Measurements from ENCODE around the gene RHEB. TPM values are rescaled to one million over a fixed set of nuclear protein-coding genes. Genes with fewer than 3 reads are reported as not detected.

RHEB gene
- total RNA-seq, 2 experiments from 2014 or later = 57.6 to 93.2 TPM

GRCh38 chr7:151452680-151453325 is 66.9 kb downstream of the RHEB start:
- no peaks in the 10 kb centered on the region for H3K4me1 ChIP-seq (ENCODE audit: insufficient read depth, low read length, poor library complexity, severe bottlenecking)
- no peak overlapping the region for H3K4me2 ChIP-seq (ENCODE audit: low read length)
- H3K9me3 ChIP-seq (ENCODE audit: low read length) = no peaks in the 10 kb centered on the region
- CTCF ChIA-PET (ENCODE audit: unreplicated experiment) = no interaction called here
- no peak for DNase-seq (ENCODE audit: low spot score)
- H3K4me3 ChIP-seq (ENCODE audit: low read depth, low read length, poor library complexity, severe bottlenecking) = no peak overlapping the region
- H2AFZ ChIP-seq (ENCODE audit: low read length) = no peak overlapping the region
- TF ChIP-seq CTCF (conservative IDR thresholded peaks at IDR 0.05; ENCODE audit: low read length) (no peak), EZH2phosphoT487 (IDR thresholded peaks at IDR 0.05; ENCODE audit: borderline replicate concordance, low read depth, low read length) (no peak)
- intact Hi-C loops (cut with micrococcal nuclease; ENCODE audit: unreplicated experiment) = no loop called here
- H4K20me1 ChIP-seq (ENCODE audit: insufficient read depth, low read length) = no peaks in the 10 kb centered on the region
- H3K27ac ChIP-seq (ENCODE audit: low read depth, low read length, poor library complexity, severe bottlenecking) = no peak overlapping the region
- H3K36me3 ChIP-seq (ENCODE audit: insufficient read depth, low read length) = no peaks in the 10 kb centered on the region
- BruUV-seq (replicated peaks) = no TSS peak
- H3K9me2 ChIP-seq (ENCODE audit: insufficient read depth, low read length) = no peaks in the 10 kb centered on the region
- POLR2A ChIA-PET = interaction anchor here (0.6 kb wide), 1 partner anchor 84 kb away, joined by 3 read pairs; no protein-coding TSS in a partner anchor
- no peaks in the 10 kb centered on the region for H3K79me2 ChIP-seq (ENCODE audit: insufficient read depth, low read depth, low read length)

- no peaks in the 10 kb centered on the region for H4K20me1 ChIP-seq (ENCODE audit: insufficient read depth, low read length)
- no peak for DNase-seq (ENCODE audit: low spot score)
- CTCF ChIA-PET (ENCODE audit: unreplicated experiment) = no interaction called here
- no peak for TF ChIP-seq EZH2phosphoT487 (IDR thresholded peaks at IDR 0.05; ENCODE audit: borderline replicate concordance, low read depth, low read length)
- TF ChIP-seq CTCF (conservative IDR thresholded peaks at IDR 0.05; ENCODE audit: low read length) = no peak
- H3K4me3 ChIP-seq (ENCODE audit: low read depth, low read length, poor library complexity, severe bottlenecking) = no peak overlapping the region
- no peaks in the 10 kb centered on the region for H3K4me1 ChIP-seq (ENCODE audit: insufficient read depth, low read length, poor library complexity, severe bottlenecking)
- BruUV-seq (replicated peaks) = no TSS peak
- H3K9me2 ChIP-seq (ENCODE audit: insufficient read depth, low read length) = no peaks in the 10 kb centered on the region
- no peak overlapping the region for H2AFZ ChIP-seq (ENCODE audit: low read length)
- no peaks in the 10 kb centered on the region for H3K36me3 ChIP-seq (ENCODE audit: insufficient read depth, low read length)
- H3K79me2 ChIP-seq (ENCODE audit: insufficient read depth, low read depth, low read length) = no peaks in the 10 kb centered on the region
- POLR2A ChIA-PET = interaction anchor here (0.6 kb wide), 2 partner anchors 84 to 92 kb away, joined by 3 to 4 read pairs; no protein-coding TSS in a partner anchor
- H3K9me3 ChIP-seq (ENCODE audit: low read length) = no peaks in the 10 kb centered on the region
- H3K4me2 ChIP-seq (ENCODE audit: low read length) = no peak overlapping the region
- no peak overlapping the region for H3K27ac ChIP-seq (ENCODE audit: low read depth, low read length, poor library complexity, severe bottlenecking)
- intact Hi-C loops (cut with micrococcal nuclease; ENCODE audit: unreplicated experiment) = no loop called here
Observed at GRCh38 chr7:151451626-151452571, 67.8 kb downstream of the RHEB start.

All from OCI-LY7 (cell line).